ENCODE data around the gene WDR26. TPM values are rescaled to one million over a fixed set of nuclear protein-coding genes. Genes with fewer than 3 reads are reported as not detected.
A peak's percentile ranks its signal among the peaks of the same experiment; 100 is the strongest.

Gene WDR26
- total and polyA plus RNA-seq, 9 of the 15 experiments (the other 6 are each of a cell fraction or from before 2014, with no cell fraction given) = 11.5 to 66.0 (median 39.8) TPM

DNA sequence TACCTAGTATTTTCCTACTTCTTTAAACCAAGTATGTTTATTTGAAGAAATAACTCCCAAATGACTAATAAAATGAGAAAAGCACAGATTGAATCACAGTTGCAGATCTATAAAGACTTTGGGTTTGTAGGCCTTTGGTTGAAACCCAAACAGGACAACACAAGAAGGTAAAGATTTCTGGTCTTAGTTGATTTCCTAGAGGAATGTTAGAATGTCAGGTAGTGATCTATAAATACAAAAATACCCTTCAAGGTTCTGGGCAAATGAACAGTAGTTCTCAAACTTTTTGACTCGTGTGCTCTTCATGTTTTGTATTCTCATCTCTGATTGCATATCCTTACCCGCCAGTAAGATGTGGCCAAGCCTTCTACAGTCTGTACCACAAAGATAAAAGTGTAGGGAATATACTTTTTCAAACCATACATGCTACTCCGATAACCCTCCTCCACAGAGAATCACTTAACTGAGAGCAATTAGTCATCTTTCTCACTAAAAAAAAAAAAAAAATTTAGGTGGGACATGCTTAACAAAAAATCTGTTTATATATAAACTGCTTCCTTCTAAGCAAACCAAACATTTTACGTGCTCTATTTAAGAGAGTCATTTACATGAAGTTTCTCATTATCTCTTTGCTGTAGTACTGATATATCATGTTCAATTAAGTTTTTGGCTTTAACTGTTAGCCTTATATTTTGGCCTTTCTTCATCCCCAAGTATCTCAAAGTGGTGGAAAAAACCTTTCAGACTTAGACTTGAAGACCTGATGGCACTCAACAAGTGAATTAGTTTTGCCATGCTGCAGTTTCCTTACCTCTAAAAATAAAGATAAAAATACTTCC, 42.0 kb downstream of the WDR26 start:
- peaks cover 5% of the 10 kb centered on the region for H4K20me1 ChIP-seq (replicated peaks; ENCODE audit: control insufficient read depth, insufficient read depth, low read length)
- no TSS peak for BruUV-seq (replicated peaks)
- peak; percentile 63 to 84 (median 76) for DNase-seq (ENCODE audit: extremely low read depth in 1 of 4, low spot score in 3 of 4)
- intact Hi-C loops (cut with micrococcal nuclease) (no loop called here), in situ Hi-C loops (cut with MboI) (no loop called here)
- POLR2A ChIA-PET = no interaction called here
- H3K27me3 ChIP-seq (ENCODE audit: control insufficient read depth in 2 of 2, insufficient read depth in 2 of 2, low read length in 2 of 2) = no peaks in the 10 kb centered on the region
- ATAC-seq = peak; percentile 98
- H2AFZ ChIP-seq (ENCODE audit: low read depth, low read length) = no peak overlapping the region
- peaks cover 97% of the 10 kb centered on the region for H3K36me3 ChIP-seq (ENCODE audit: control insufficient read depth, insufficient read depth, low read length)
- WGBS (ENCODE audit: insufficient coverage, low coverage, missing lambda C conversion rate) = 9% methylated on average over 4 of the region's 4 CpGs
- no peak overlapping the region for H3K4me3 ChIP-seq
- H3K27ac ChIP-seq (ENCODE audit: extremely low read depth, low read depth, low read length) = peak overlapping the region; percentile 40; the same call in 2 of the 3 replicates
- peak; percentile 83 for FAIRE-seq
- H3K9ac ChIP-seq (ENCODE audit: insufficient read depth in 1 of 2, low read depth in 2 of 2, low read length in 2 of 2) = no peak overlapping the region
- H3K9me1 ChIP-seq (ENCODE audit: control insufficient read depth, insufficient read depth, low read length) = no peaks in the 10 kb centered on the region
- no peaks in the 10 kb centered on the region for H3K79me2 ChIP-seq (ENCODE audit: control insufficient read depth, insufficient read depth, low read length)
- H3K4me2 ChIP-seq (ENCODE audit: insufficient read depth, low read length) = no peak overlapping the region
- CTCF ChIA-PET (ENCODE audit: low intra/inter-chr PET ratio) = no interaction called here
- H3K4me1 ChIP-seq (replicated peaks in 1 of 2; ENCODE audit: control insufficient read depth in 2 of 2, insufficient read depth in 2 of 2, low read length in 2 of 2) = peaks cover 0 to 14% of the 10 kb centered on the region in 2 experiments; a peak in 4 of 5 replicates
- H3K9me3 ChIP-seq (replicated peaks; ENCODE audit: control insufficient read depth, insufficient read depth, low read depth, low read length) = no peaks in the 10 kb centered on the region
- peak; percentile 95 for TF ChIP-seq PML (IDR thresholded peaks at IDR 0.05; ENCODE audit: low read length)
- TF ChIP-seq NFE2 (IDR thresholded peaks at IDR 0.05; ENCODE audit: low read depth) = peak; percentile 25; the same call in 1 of the 2 replicates
- TF ChIP-seq, protein P1, sequence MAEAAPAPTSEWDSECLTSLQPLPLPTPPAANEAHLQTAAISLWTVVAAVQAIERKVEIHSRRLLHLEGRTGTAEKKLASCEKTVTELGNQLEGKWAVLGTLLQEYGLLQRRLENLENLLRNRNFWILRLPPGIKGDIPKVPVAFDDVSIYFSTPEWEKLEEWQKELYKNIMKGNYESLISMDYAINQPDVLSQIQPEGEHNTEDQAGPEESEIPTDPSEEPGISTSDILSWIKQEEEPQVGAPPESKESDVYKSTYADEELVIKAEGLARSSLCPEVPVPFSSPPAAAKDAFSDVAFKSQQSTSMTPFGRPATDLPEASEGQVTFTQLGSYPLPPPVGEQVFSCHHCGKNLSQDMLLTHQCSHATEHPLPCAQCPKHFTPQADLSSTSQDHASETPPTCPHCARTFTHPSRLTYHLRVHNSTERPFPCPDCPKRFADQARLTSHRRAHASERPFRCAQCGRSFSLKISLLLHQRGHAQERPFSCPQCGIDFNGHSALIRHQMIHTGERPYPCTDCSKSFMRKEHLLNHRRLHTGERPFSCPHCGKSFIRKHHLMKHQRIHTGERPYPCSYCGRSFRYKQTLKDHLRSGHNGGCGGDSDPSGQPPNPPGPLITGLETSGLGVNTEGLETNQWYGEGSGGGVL (CRISPR knock-in tag; IDR thresholded peaks at IDR 0.05) = no peak
- 0 out of 2 replicates have a peak, but pooled peaks have one; percentile 50 for TF ChIP-seq POLR2H (tag; IDR thresholded peaks at IDR 0.05; ENCODE audit: low read depth)
- peak; percentile 98 for TF ChIP-seq CBFA2T3 (IDR thresholded peaks at IDR 0.05)
- TF ChIP-seq STAT5A (IDR thresholded peaks at IDR 0.05; ENCODE audit: borderline replicate concordance, low read length) = peak; percentile 91
- TF ChIP-seq MBD1 (CRISPR knock-in tag; IDR thresholded peaks at IDR 0.05) = 0 out of 2 replicates have a peak, but pooled peaks have one; percentile 58
- peak; percentile 18 to 57; a peak in 2 of 4 replicates for TF ChIP-seq MNT (conservative IDR thresholded peaks at IDR 0.05)
- peak; percentile 73; the same call in 1 of the 2 replicates for TF ChIP-seq CC2D1A (IDR thresholded peaks at IDR 0.05)
- peak; percentile 96 for TF ChIP-seq TCF3 (CRISPR knock-in tag; IDR thresholded peaks at IDR 0.05)
- TF ChIP-seq MEF2D (tag; conservative IDR thresholded peaks at IDR 0.05; ENCODE audit: low read depth) = no peak
- TF ChIP-seq SAFB (IDR thresholded peaks at IDR 0.05; ENCODE audit: borderline replicate concordance, low read depth, low read length) = no peak
- TF ChIP-seq FOSL1 (tag; conservative IDR thresholded peaks at IDR 0.05) = peak; percentile 96
- no peak for TF ChIP-seq RBM15 (IDR thresholded peaks at IDR 0.05; ENCODE audit: insufficient read depth, low read length)
- TF ChIP-seq ZNF395 (CRISPR knock-in tag; IDR thresholded peaks at IDR 0.05) = no peak; the same call in 1 of the 2 replicates

Measured in K562 (cell line).